ENCODE measurements around the gene KIF5C.

DNA sequence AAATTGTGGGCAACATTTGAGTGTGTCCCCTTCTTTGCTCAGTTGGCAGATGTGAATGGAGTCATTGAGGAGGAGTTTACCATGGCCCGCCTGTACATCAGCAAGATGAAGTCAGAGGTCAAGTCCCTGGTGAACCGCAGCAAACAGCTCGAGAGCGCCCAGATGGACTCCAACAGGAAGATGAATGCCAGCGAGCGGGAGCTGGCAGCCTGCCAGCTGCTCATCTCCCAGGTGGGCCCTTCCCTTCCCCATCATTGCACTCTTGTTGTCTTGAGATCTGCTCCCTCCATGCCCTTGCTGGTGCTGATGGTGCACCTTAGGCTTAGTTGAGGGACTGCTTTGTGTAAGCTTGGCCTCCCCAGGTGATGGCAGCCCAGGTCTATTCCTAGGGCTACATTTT lies 115.9 kb downstream of the KIF5C start:
- TF ChIP-seq, protein P1, sequence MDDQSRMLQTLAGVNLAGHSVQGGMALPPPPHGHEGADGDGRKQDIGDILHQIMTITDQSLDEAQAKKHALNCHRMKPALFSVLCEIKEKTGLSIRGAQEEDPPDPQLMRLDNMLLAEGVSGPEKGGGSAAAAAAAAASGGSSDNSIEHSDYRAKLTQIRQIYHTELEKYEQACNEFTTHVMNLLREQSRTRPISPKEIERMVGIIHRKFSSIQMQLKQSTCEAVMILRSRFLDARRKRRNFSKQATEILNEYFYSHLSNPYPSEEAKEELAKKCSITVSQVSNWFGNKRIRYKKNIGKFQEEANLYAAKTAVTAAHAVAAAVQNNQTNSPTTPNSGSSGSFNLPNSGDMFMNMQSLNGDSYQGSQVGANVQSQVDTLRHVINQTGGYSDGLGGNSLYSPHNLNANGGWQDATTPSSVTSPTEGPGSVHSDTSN (CRISPR knock-in tag; IDR thresholded peaks at IDR 0.05) = no peak
- TF ChIP-seq, protein P2, sequence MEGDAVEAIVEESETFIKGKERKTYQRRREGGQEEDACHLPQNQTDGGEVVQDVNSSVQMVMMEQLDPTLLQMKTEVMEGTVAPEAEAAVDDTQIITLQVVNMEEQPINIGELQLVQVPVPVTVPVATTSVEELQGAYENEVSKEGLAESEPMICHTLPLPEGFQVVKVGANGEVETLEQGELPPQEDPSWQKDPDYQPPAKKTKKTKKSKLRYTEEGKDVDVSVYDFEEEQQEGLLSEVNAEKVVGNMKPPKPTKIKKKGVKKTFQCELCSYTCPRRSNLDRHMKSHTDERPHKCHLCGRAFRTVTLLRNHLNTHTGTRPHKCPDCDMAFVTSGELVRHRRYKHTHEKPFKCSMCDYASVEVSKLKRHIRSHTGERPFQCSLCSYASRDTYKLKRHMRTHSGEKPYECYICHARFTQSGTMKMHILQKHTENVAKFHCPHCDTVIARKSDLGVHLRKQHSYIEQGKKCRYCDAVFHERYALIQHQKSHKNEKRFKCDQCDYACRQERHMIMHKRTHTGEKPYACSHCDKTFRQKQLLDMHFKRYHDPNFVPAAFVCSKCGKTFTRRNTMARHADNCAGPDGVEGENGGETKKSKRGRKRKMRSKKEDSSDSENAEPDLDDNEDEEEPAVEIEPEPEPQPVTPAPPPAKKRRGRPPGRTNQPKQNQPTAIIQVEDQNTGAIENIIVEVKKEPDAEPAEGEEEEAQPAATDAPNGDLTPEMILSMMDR (tag by site-specific recombination; IDR thresholded peaks at IDR 0.05) = no peak
- TF ChIP-seq ZNF76 (tag by site-specific recombination; IDR thresholded peaks at IDR 0.05; ENCODE audit: borderline replicate concordance, low read depth) = no peak
- TF ChIP-seq, protein P3, sequence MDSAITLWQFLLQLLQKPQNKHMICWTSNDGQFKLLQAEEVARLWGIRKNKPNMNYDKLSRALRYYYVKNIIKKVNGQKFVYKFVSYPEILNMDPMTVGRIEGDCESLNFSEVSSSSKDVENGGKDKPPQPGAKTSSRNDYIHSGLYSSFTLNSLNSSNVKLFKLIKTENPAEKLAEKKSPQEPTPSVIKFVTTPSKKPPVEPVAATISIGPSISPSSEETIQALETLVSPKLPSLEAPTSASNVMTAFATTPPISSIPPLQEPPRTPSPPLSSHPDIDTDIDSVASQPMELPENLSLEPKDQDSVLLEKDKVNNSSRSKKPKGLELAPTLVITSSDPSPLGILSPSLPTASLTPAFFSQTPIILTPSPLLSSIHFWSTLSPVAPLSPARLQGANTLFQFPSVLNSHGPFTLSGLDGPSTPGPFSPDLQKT (IDR thresholded peaks at IDR 0.05; ENCODE audit: borderline replicate concordance, low read depth, low read length) = no peak
- TF ChIP-seq HOXD13 (CRISPR knock-in tag; IDR thresholded peaks at IDR 0.05; ENCODE audit: borderline replicate concordance) = no peak
- TF ChIP-seq, protein P4, sequence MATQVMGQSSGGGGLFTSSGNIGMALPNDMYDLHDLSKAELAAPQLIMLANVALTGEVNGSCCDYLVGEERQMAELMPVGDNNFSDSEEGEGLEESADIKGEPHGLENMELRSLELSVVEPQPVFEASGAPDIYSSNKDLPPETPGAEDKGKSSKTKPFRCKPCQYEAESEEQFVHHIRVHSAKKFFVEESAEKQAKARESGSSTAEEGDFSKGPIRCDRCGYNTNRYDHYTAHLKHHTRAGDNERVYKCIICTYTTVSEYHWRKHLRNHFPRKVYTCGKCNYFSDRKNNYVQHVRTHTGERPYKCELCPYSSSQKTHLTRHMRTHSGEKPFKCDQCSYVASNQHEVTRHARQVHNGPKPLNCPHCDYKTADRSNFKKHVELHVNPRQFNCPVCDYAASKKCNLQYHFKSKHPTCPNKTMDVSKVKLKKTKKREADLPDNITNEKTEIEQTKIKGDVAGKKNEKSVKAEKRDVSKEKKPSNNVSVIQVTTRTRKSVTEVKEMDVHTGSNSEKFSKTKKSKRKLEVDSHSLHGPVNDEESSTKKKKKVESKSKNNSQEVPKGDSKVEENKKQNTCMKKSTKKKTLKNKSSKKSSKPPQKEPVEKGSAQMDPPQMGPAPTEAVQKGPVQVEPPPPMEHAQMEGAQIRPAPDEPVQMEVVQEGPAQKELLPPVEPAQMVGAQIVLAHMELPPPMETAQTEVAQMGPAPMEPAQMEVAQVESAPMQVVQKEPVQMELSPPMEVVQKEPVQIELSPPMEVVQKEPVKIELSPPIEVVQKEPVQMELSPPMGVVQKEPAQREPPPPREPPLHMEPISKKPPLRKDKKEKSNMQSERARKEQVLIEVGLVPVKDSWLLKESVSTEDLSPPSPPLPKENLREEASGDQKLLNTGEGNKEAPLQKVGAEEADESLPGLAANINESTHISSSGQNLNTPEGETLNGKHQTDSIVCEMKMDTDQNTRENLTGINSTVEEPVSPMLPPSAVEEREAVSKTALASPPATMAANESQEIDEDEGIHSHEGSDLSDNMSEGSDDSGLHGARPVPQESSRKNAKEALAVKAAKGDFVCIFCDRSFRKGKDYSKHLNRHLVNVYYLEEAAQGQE (tag by site-specific recombination; IDR thresholded peaks at IDR 0.05) = no peak
- TF ChIP-seq ZNF624 (tag by site-specific recombination; IDR thresholded peaks at IDR 0.05) = no peak
